ENCODE measurements around the gene PSMB7.

PSMB7 gene

GRCh38 chr9:124414612-124415011, 630 bp downstream of the PSMB7 start:
- no peaks in the 10 kb centered on the region for H3K27me3 ChIP-seq (ENCODE audit: insufficient read depth, low read length, poor library complexity, severe bottlenecking)
- TF ChIP-seq CTCF (conservative IDR thresholded peaks at IDR 0.05; ENCODE audit: low read length) (no peak), EZH2phosphoT487 (IDR thresholded peaks at IDR 0.05; ENCODE audit: borderline replicate concordance) (no peak)
- H3K4me3 ChIP-seq (ENCODE audit: low read length, poor library complexity, severe bottlenecking): peak overlapping the region; percentile 86
- H3K79me2 ChIP-seq (ENCODE audit: insufficient read depth, low read length): peaks cover 50% of the 10 kb centered on the region
- no peaks in the 10 kb centered on the region for H3K9me3 ChIP-seq (ENCODE audit: insufficient read depth, low read depth, low read length)
- H4K20me1 ChIP-seq (ENCODE audit: insufficient read depth, low read length, poor library complexity, severe bottlenecking): peaks cover 19% of the 10 kb centered on the region
- H3K36me3 ChIP-seq (ENCODE audit: insufficient read depth, low read length): peaks cover 28% of the 10 kb centered on the region; the same call in 1 of the 2 replicates
- H3K9me2 ChIP-seq (replicated peaks; ENCODE audit: low read depth, low read length): no peaks in the 10 kb centered on the region
- H2AFZ ChIP-seq (ENCODE audit: low read length): no peak overlapping the region
- H3K4me2 ChIP-seq (ENCODE audit: low read depth, low read length, poor library complexity, severe bottlenecking): peak overlapping the region; percentile 80
- H3K4me1 ChIP-seq (ENCODE audit: insufficient read depth, low read length, poor library complexity, severe bottlenecking): peaks cover 12% of the 10 kb centered on the region
- peak overlapping the region; percentile 74 for H3K9ac ChIP-seq (ENCODE audit: low read depth, low read length, poor library complexity, severe bottlenecking)
- H3F3A ChIP-seq (ENCODE audit: low read depth): no peaks in the 10 kb centered on the region

- Histone ChIP-seq H3K4me2 (ENCODE audit: low read depth, low read length, poor library complexity, severe bottlenecking) (no peak overlapping the region), H4K20me1 (ENCODE audit: insufficient read depth, low read length, poor library complexity, severe bottlenecking) (peaks cover 31% of the 10 kb centered on the region), H3F3A (ENCODE audit: low read depth) (no peaks in the 10 kb centered on the region), H2AFZ (ENCODE audit: low read length) (no peak overlapping the region), H3K9ac (ENCODE audit: low read depth, low read length, poor library complexity, severe bottlenecking) (no peak overlapping the region), H3K9me2 (replicated peaks; ENCODE audit: low read depth, low read length) (no peaks in the 10 kb centered on the region), H3K27me3 (ENCODE audit: insufficient read depth, low read length, poor library complexity, severe bottlenecking) (no peaks in the 10 kb centered on the region), H3K79me2 (ENCODE audit: insufficient read depth, low read length) (peaks cover 72% of the 10 kb centered on the region), H3K4me1 (ENCODE audit: insufficient read depth, low read length, poor library complexity, severe bottlenecking) (peaks cover 16% of the 10 kb centered on the region), H3K4me3 (ENCODE audit: low read length, poor library complexity, severe bottlenecking) (no peak overlapping the region), H3K9me3 (ENCODE audit: insufficient read depth, low read depth, low read length) (no peaks in the 10 kb centered on the region), H3K36me3 (ENCODE audit: insufficient read depth, low read length) (peaks cover 48% of the 10 kb centered on the region)
- no peak for TF ChIP-seq EZH2phosphoT487 (IDR thresholded peaks at IDR 0.05; ENCODE audit: borderline replicate concordance)
- TF ChIP-seq CTCF (conservative IDR thresholded peaks at IDR 0.05; ENCODE audit: low read length): no peak
Observed at GRCh38 chr9:124412228-124412575, 3.0 kb downstream of the PSMB7 start.

- peaks cover 73% of the 10 kb centered on the region for H3K79me2 ChIP-seq (ENCODE audit: insufficient read depth, low read length)
- peaks cover 36% of the 10 kb centered on the region for H4K20me1 ChIP-seq (ENCODE audit: insufficient read depth, low read length, poor library complexity, severe bottlenecking)
- H3K27me3 ChIP-seq (ENCODE audit: insufficient read depth, low read length, poor library complexity, severe bottlenecking): no peaks in the 10 kb centered on the region
- TF ChIP-seq EZH2phosphoT487 (IDR thresholded peaks at IDR 0.05; ENCODE audit: borderline replicate concordance): no peak
- no peak for TF ChIP-seq CTCF (conservative IDR thresholded peaks at IDR 0.05; ENCODE audit: low read length)
- no peak overlapping the region for H3K4me3 ChIP-seq (ENCODE audit: low read length, poor library complexity, severe bottlenecking)
- H3K9me3 ChIP-seq (ENCODE audit: insufficient read depth, low read depth, low read length): no peaks in the 10 kb centered on the region
- no peak overlapping the region for H3K4me2 ChIP-seq (ENCODE audit: low read depth, low read length, poor library complexity, severe bottlenecking)
- H2AFZ ChIP-seq (ENCODE audit: low read length): no peak overlapping the region
- H3K9me2 ChIP-seq (replicated peaks; ENCODE audit: low read depth, low read length): no peaks in the 10 kb centered on the region
- H3K4me1 ChIP-seq (ENCODE audit: insufficient read depth, low read length, poor library complexity, severe bottlenecking): peaks cover 16% of the 10 kb centered on the region
- peaks cover 52% of the 10 kb centered on the region for H3K36me3 ChIP-seq (ENCODE audit: insufficient read depth, low read length)
- no peak overlapping the region for H3K9ac ChIP-seq (ENCODE audit: low read depth, low read length, poor library complexity, severe bottlenecking)
- no peaks in the 10 kb centered on the region for H3F3A ChIP-seq (ENCODE audit: low read depth)
Observed at GRCh38 chr9:124411514-124412227, 3.6 kb downstream of the PSMB7 start.
